Urinary bladder (tissue), 2 donors: ENCODE data around the gene LRRC46. TPM values are rescaled to one million over a fixed set of nuclear protein-coding genes. Genes with fewer than 3 reads are reported as not detected.

Experiments
- polyA plus RNA-seq: library from polyadenylated mRNA; stranded (reverse); fragments of 200-250 nt; gene quantifications from one replicate; pipeline ENCODE4 v1.2.3, GENCODE V29; 2013
- total RNA-seq: library from RNA; depleted of rRNA; stranded (reverse); fragments of >200 nt; gene quantifications from one replicate; pipeline ENCODE4 v1.2.3, GENCODE V29; 2014
- donor health status: healthy.

The LRRC46 gene
- total and polyA plus RNA-seq, 2 donors, result 0.30 TPM; not detected in 1

Other genes with a start within 250 kb of the LRRC46 start
- 136 TPM for gene KPNB1, start 181.8 kb upstream of the LRRC46 start, total RNA-seq
- 66.8 TPM for gene KPNB1, start 181.8 kb upstream of the LRRC46 start, polyA plus RNA-seq
- gene TBKBP1, start 137.5 kb upstream of the LRRC46 start, total RNA-seq, result 5.5 TPM
- 19.1 TPM for gene TBKBP1, start 137.5 kb upstream of the LRRC46 start, polyA plus RNA-seq
- 0.11 TPM for gene TBX21, start 98.4 kb upstream of the LRRC46 start, total RNA-seq
- 0.25 TPM for gene TBX21, start 98.4 kb upstream of the LRRC46 start, polyA plus RNA-seq
- 7.8 TPM for gene OSBPL7, start 9.9 kb upstream of the LRRC46 start, total RNA-seq
- 9.6 TPM for gene OSBPL7, start 9.9 kb upstream of the LRRC46 start, polyA plus RNA-seq
- 8.5 TPM for gene MRPL10, start 129 bp upstream of the LRRC46 start, total RNA-seq
- gene MRPL10, start 129 bp upstream of the LRRC46 start, polyA plus RNA-seq, result 80.9 TPM
- 27.4 TPM for gene SCRN2, start 9.6 kb downstream of the LRRC46 start, total RNA-seq
- gene SCRN2, start 9.6 kb downstream of the LRRC46 start, polyA plus RNA-seq, result 41.0 TPM
- gene SP6, start 19.5 kb downstream of the LRRC46 start, total RNA-seq, result 2.2 TPM
- 2.3 TPM for gene SP6, start 19.5 kb downstream of the LRRC46 start, polyA plus RNA-seq
- 1.9 TPM for gene SP2, start 64.6 kb downstream of the LRRC46 start, total RNA-seq
- gene SP2, start 64.6 kb downstream of the LRRC46 start, polyA plus RNA-seq, result 16.0 TPM
- 6.6 TPM for gene PNPO, start 109.9 kb downstream of the LRRC46 start, total RNA-seq
- 8.2 TPM for gene PNPO, start 109.9 kb downstream of the LRRC46 start, polyA plus RNA-seq
- 3.4 TPM for gene PRR15L, start 126.2 kb downstream of the LRRC46 start, total RNA-seq
- gene PRR15L, start 126.2 kb downstream of the LRRC46 start, polyA plus RNA-seq, result 1.2 TPM
- 77.4 TPM for gene CDK5RAP3, start 139.4 kb downstream of the LRRC46 start, total RNA-seq
- gene CDK5RAP3, start 139.4 kb downstream of the LRRC46 start, polyA plus RNA-seq, result 117 TPM
- gene COPZ2, start 206.1 kb downstream of the LRRC46 start, total RNA-seq, result 45.2 TPM
- gene COPZ2, start 206.1 kb downstream of the LRRC46 start, polyA plus RNA-seq, result 36.0 TPM
- gene NFE2L1, start 216.7 kb downstream of the LRRC46 start, total RNA-seq, result 53.1 TPM
- gene NFE2L1, start 216.7 kb downstream of the LRRC46 start, polyA plus RNA-seq, result 163 TPM